ENCODE data around the gene OR5M11.

GRCh38 chr11:56543739-56544138, 682 bp upstream of the OR5M11 start:
- TF ChIP-seq, protein P1, sequence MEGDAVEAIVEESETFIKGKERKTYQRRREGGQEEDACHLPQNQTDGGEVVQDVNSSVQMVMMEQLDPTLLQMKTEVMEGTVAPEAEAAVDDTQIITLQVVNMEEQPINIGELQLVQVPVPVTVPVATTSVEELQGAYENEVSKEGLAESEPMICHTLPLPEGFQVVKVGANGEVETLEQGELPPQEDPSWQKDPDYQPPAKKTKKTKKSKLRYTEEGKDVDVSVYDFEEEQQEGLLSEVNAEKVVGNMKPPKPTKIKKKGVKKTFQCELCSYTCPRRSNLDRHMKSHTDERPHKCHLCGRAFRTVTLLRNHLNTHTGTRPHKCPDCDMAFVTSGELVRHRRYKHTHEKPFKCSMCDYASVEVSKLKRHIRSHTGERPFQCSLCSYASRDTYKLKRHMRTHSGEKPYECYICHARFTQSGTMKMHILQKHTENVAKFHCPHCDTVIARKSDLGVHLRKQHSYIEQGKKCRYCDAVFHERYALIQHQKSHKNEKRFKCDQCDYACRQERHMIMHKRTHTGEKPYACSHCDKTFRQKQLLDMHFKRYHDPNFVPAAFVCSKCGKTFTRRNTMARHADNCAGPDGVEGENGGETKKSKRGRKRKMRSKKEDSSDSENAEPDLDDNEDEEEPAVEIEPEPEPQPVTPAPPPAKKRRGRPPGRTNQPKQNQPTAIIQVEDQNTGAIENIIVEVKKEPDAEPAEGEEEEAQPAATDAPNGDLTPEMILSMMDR (IDR thresholded peaks at IDR 0.05; ENCODE audit: extremely low read depth in 1 of 2, insufficient read depth in 1 of 2, low read depth in 1 of 2, low read length in 2 of 2): no peak
- TF ChIP-seq POLR2AphosphoS5 (IDR thresholded peaks at IDR 0.05; ENCODE audit: insufficient read depth, low read depth, low read length): no peak
- no peak for TF ChIP-seq MAX (IDR thresholded peaks at IDR 0.05; ENCODE audit: insufficient read depth, insufficient read length)
- TF ChIP-seq POLR2A (IDR thresholded peaks at IDR 0.05; ENCODE audit: low read depth, low read length): no peak
- TF ChIP-seq EZH2 (IDR thresholded peaks at IDR 0.05; ENCODE audit: borderline replicate concordance, low read depth, low read length, severe bottlenecking): no peak

Data from endothelial cell of umbilical vein (primary cell).